Measurements from ENCODE around the gene ETS2.

The ETS2 gene

GRCh38 chr21:38802050-38803026 lies 3.4 kb upstream of the ETS2 start:
- DNase-seq = no peak

- DNase-seq = no peak
These were observed 2.6 kb upstream of the ETS2 start for GRCh38 chr21:38803075-38803660.

- no peak for DNase-seq
These were observed 1.5 kb upstream of the ETS2 start for GRCh38 chr21:38804030-38804788.

GRCh38 chr21:38804789-38805327 lies 871 bp upstream of the ETS2 start:
- peak; percentile 43 for DNase-seq

GRCh38 chr21:38806153-38806941 lies 618 bp downstream of the ETS2 start:
- DNase-seq = peak; percentile 48

GRCh38 chr21:38806942-38807284 lies 1.2 kb downstream of the ETS2 start:
- no peak for DNase-seq

GRCh38 chr21:38807441-38807871 lies 1.7 kb downstream of the ETS2 start:
- no peak for DNase-seq

GRCh38 chr21:38807986-38808385 lies 2.3 kb downstream of the ETS2 start:
- DNase-seq = no peak

GRCh38 chr21:38809198-38809878 lies 3.6 kb downstream of the ETS2 start:
- DNase-seq = no peak

GRCh38 chr21:38810034-38810825 lies 4.5 kb downstream of the ETS2 start:
- no peak for DNase-seq

- no peak for DNase-seq
These were observed 5.1 kb downstream of the ETS2 start for GRCh38 chr21:38810826-38811164.

- DNase-seq = no peak
These were observed 5.5 kb downstream of the ETS2 start for GRCh38 chr21:38811257-38811656.

- DNase-seq = no peak
These were observed 7.4 kb downstream of the ETS2 start for GRCh38 chr21:38813143-38813542.

GRCh38 chr21:38813547-38813946 lies 7.8 kb downstream of the ETS2 start:
- DNase-seq = no peak

GRCh38 chr21:38814126-38815059 lies 8.7 kb downstream of the ETS2 start:
- no peak for DNase-seq

- DNase-seq = no peak
These were observed 9.3 kb downstream of the ETS2 start for GRCh38 chr21:38815060-38815405.

GRCh38 chr21:38816400-38816977 lies 10.8 kb downstream of the ETS2 start:
- no peak for DNase-seq

- DNase-seq = no peak
These were observed 11.9 kb downstream of the ETS2 start for GRCh38 chr21:38817371-38818324.

All from activated T-cell treated with anti-CD3 and anti-CD28 coated beads, Interleukin-2, amount 50 U/mL, for 1 hour (primary cell).